K562 (cell line): ENCODE results near the gene EFEMP2. TPM values are rescaled to one million over a fixed set of nuclear protein-coding genes. Genes with fewer than 3 reads are reported as not detected.

ENCODE experiments used
- FOXA1 ChIP-seq: fragments of 450-650 bp; IDR thresholded peaks from 2 replicates; pipeline ENCODE4 v1.6.1; 2016; ENCODE audit warnings: mild to moderate bottlenecking, borderline replicate concordance
- HDGF ChIP-seq: fragments of 450-650 bp; IDR thresholded peaks from 2 replicates; pipeline ENCODE4 v1.6.1; 2016
- JUND ChIP-seq, 2 experiments: IDR thresholded peaks; 2 replicates in 1 of 2; 3 replicates in 1 of 2; pipeline ENCODE4 v1.6.1; 2011; ENCODE audit warnings: borderline replicate concordance in 2 of 2, low read depth in 2 of 2, low read length in 2 of 2, improper control_type of control experiment in 1 of 2, missing biosample characterization in 1 of 2, missing genetic modification characterization in 1 of 2, missing genetic modification reagents in 1 of 2
- KAT2B ChIP-seq: IDR thresholded peaks from one replicate; pipeline ENCODE4 v1.6.1; 2012; ENCODE audit warnings: low read depth, mild to moderate bottlenecking, control low read depth, inconsistent platforms, low read length, moderate library complexity
- MAZ ChIP-seq, 2 experiments: fragments of 450-650 bp in 1 of 2; sonication (generic) in 1 of 2; formaldehyde crosslinking; IDR thresholded peaks in 1 of 2; conservative IDR thresholded peaks in 1 of 2; 2 replicates each; pipeline versions ENCODE4 v1.4.0 to v1.5.0; 2020; ENCODE audit warnings: mild to moderate bottlenecking in 1 of 2, missing genetic modification reagents in 1 of 2
- NCOA6 ChIP-seq: fragments of 450-650 bp; IDR thresholded peaks from 2 replicates; pipeline ENCODE4 v1.6.1; 2017; ENCODE audit warnings: mild to moderate bottlenecking
- SETDB1 ChIP-seq: IDR thresholded peaks from one replicate; pipeline ENCODE4 v1.6.1; 2012; ENCODE audit warnings: low read length, control low read depth, inconsistent platforms
- SMAD2 ChIP-seq: fragments of 150-350 bp; IDR thresholded peaks from 2 replicates; pipeline ENCODE4 v1.6.1; 2014; ENCODE audit warnings: low read depth, mild to moderate bottlenecking, low read length
- ZBTB8A ChIP-seq: fragments of 450-650 bp; IDR thresholded peaks from 2 replicates; pipeline ENCODE4 v1.6.1; 2018; ENCODE audit warnings: mild to moderate bottlenecking, moderate library complexity; ENCODE audit not compliant: partially characterized antibody
- ZNF134 ChIP-seq: fragments of 250-450 bp; sonication (Bioruptor Pico); conservative IDR thresholded peaks from 2 replicates; pipeline ENCODE4 v1.4.0; 2020
- ZNF584 ChIP-seq: fragments of 200-800 bp; sonication (Bioruptor generic); IDR thresholded peaks from 2 replicates; pipeline ENCODE4 v1.6.1; 2016; ENCODE audit warnings: low read depth, mild to moderate bottlenecking, missing genetic modification characterization, missing compliant biosample characterization
- polyA plus RNA-seq, 8 experiments: library from polyadenylated mRNA; depleted of rRNA in 4 of 8; stranded (reverse) in 5 of 8; unstranded in 3 of 8; fragments of >200 nt; fragmentation: Nextera tagmentation in 2 of 8; fragmentation: Illumina TruSeq in 1 of 8; extraction: Ambion mirVana in 2 of 8; extraction: Trizol in 1 of 8; gene quantifications; 2 replicates each; pipeline versions ENCODE4 v1.2.1 to v1.2.3, GENCODE V29; 2011 to 2014; ENCODE audit warnings: inconsistent platforms in 1 of 8, missing spikeins in 1 of 8
- total RNA-seq, 7 experiments: library from RNA; depleted of rRNA in 6 of 7; stranded (reverse); fragments of >200 nt in 6 of 7; fragmentation: Illumina TruSeq in 2 of 7; extraction: Trizol in 2 of 7; gene quantifications; 2 replicates each; pipeline versions ENCODE4 v1.2.1 to v1.2.3, GENCODE V29; 2011 to 2021; ENCODE audit warnings: low replicate concordance in 1 of 7
- TF ChIP-seq, protein P1 (sequence below): sonication (generic); IDR thresholded peaks from 2 replicates; pipeline ENCODE4 v1.6.1; 2016
- TF ChIP-seq, protein P2 (sequence below): sonication (generic); formaldehyde crosslinking; IDR thresholded peaks from 2 replicates; pipeline ENCODE4 v1.4.0; 2020; ENCODE audit warnings: mild to moderate bottlenecking, missing genetic modification reagents
- TF ChIP-seq, protein P3 (sequence below): fragments of 250-450 bp; sonication (Bioruptor Pico); IDR thresholded peaks from 2 replicates; pipeline ENCODE4 v1.9.0; 2021; ENCODE audit warnings: mild to moderate bottlenecking, inconsistent platforms
- TF ChIP-seq, protein P4 (sequence below): sonication (generic); formaldehyde crosslinking; IDR thresholded peaks from 2 replicates; pipeline ENCODE4 v1.8.0; 2022; ENCODE audit warnings: missing genetic modification reagents, mild to moderate bottlenecking, borderline replicate concordance
- TF ChIP-seq, protein P5 (sequence below): fragments of 250-450 bp; sonication (Bioruptor Pico); IDR thresholded peaks from 2 replicates; pipeline ENCODE4 v1.4.0; 2020; ENCODE audit warnings: mild to moderate bottlenecking, moderate library complexity

Gene EFEMP2
- total and polyA plus RNA-seq, 9 of the 15 experiments (the other 6 are each of a cell fraction or from before 2014, with no cell fraction given), result 0.07 to 2.9 (median 0.69) TPM; not detected in 1

DNA sequence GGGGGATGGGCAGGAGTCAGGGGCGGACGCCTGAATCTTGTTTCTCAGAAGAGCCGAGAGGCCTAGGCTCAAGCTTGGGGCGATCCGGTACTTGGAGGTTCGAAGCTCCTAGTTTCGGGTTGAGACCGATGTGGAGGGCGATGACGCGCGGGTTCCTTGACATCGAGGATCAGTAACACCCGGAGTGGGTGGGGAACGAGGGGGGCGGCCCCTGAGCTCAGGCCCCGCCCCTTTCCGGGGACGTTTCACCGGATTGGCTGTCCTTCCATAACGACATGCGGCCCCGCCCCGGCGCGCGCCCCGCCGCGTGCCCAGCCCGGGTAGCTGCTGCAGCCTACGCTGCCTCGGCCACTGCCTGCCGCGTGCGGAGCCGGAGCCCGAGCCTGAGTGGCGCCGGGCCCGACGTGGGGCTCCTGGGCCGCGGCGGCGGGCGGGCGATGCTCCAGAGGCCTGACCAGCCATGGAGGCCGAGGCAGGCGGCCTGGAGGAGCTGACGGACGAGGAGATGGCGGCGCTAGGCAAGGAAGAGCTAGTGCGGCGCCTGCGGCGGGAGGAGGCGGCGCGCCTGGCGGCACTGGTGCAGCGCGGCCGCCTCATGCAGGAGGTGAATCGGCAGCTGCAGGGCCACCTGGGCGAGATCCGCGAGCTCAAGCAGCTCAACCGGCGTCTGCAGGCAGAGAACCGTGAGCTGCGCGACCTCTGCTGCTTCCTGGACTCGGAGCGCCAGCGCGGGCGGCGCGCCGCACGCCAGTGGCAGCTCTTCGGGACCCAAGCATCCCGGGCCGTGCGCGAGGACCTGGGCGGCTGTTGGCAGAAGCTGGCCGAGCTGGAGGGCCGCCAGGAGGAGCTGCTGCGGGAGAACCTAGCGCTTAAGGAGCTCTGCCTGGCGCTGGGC lies 18.0 kb upstream of the EFEMP2 start, which contains the start of gene CCDC85B (continued):
- TF ChIP-seq NCOA6 (no peak), ZNF134 (CRISPR knock-in tag) (no peak), SETDB1 (no peak), HDGF (no peak), SMAD2 (no peak), MAZ (CRISPR knock-in tag; conservative IDR thresholded peaks at IDR 0.05 in 1 of 2, IDR thresholded peaks at IDR 0.05 in 1 of 2) (peak; percentile 54 to 85), KAT2B (no peak), ZNF584 (CRISPR knock-in tag) (no peak), JUND (IDR thresholded peaks at IDR 0.05; ENCODE audit: borderline replicate concordance, low read depth, low read length) (peak; percentile 48; the same call in 1 of the 2 replicates), JUND (tag; IDR thresholded peaks at IDR 0.05; ENCODE audit: borderline replicate concordance, low read depth, low read length) (peak; percentile 22; the same call in 1 of the 3 replicates), ZBTB8A (no peak), FOXA1 (no peak)
- TF ChIP-seq, protein P1, sequence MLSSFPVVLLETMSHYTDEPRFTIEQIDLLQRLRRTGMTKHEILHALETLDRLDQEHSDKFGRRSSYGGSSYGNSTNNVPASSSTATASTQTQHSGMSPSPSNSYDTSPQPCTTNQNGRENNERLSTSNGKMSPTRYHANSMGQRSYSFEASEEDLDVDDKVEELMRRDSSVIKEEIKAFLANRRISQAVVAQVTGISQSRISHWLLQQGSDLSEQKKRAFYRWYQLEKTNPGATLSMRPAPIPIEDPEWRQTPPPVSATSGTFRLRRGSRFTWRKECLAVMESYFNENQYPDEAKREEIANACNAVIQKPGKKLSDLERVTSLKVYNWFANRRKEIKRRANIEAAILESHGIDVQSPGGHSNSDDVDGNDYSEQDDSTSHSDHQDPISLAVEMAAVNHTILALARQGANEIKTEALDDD, result no peak
- TF ChIP-seq, protein P2, sequence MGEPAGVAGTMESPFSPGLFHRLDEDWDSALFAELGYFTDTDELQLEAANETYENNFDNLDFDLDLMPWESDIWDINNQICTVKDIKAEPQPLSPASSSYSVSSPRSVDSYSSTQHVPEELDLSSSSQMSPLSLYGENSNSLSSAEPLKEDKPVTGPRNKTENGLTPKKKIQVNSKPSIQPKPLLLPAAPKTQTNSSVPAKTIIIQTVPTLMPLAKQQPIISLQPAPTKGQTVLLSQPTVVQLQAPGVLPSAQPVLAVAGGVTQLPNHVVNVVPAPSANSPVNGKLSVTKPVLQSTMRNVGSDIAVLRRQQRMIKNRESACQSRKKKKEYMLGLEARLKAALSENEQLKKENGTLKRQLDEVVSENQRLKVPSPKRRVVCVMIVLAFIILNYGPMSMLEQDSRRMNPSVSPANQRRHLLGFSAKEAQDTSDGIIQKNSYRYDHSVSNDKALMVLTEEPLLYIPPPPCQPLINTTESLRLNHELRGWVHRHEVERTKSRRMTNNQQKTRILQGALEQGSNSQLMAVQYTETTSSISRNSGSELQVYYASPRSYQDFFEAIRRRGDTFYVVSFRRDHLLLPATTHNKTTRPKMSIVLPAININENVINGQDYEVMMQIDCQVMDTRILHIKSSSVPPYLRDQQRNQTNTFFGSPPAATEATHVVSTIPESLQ, result no peak; the same call in 1 of the 2 replicates
- TF ChIP-seq, protein P3, sequence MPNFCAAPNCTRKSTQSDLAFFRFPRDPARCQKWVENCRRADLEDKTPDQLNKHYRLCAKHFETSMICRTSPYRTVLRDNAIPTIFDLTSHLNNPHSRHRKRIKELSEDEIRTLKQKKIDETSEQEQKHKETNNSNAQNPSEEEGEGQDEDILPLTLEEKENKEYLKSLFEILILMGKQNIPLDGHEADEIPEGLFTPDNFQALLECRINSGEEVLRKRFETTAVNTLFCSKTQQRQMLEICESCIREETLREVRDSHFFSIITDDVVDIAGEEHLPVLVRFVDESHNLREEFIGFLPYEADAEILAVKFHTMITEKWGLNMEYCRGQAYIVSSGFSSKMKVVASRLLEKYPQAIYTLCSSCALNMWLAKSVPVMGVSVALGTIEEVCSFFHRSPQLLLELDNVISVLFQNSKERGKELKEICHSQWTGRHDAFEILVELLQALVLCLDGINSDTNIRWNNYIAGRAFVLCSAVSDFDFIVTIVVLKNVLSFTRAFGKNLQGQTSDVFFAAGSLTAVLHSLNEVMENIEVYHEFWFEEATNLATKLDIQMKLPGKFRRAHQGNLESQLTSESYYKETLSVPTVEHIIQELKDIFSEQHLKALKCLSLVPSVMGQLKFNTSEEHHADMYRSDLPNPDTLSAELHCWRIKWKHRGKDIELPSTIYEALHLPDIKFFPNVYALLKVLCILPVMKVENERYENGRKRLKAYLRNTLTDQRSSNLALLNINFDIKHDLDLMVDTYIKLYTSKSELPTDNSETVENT (CRISPR knock-in tag), result peak; percentile 77
- TF ChIP-seq, protein P4, sequence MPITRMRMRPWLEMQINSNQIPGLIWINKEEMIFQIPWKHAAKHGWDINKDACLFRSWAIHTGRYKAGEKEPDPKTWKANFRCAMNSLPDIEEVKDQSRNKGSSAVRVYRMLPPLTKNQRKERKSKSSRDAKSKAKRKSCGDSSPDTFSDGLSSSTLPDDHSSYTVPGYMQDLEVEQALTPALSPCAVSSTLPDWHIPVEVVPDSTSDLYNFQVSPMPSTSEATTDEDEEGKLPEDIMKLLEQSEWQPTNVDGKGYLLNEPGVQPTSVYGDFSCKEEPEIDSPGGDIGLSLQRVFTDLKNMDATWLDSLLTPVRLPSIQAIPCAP, result no peak
- TF ChIP-seq, protein P5, sequence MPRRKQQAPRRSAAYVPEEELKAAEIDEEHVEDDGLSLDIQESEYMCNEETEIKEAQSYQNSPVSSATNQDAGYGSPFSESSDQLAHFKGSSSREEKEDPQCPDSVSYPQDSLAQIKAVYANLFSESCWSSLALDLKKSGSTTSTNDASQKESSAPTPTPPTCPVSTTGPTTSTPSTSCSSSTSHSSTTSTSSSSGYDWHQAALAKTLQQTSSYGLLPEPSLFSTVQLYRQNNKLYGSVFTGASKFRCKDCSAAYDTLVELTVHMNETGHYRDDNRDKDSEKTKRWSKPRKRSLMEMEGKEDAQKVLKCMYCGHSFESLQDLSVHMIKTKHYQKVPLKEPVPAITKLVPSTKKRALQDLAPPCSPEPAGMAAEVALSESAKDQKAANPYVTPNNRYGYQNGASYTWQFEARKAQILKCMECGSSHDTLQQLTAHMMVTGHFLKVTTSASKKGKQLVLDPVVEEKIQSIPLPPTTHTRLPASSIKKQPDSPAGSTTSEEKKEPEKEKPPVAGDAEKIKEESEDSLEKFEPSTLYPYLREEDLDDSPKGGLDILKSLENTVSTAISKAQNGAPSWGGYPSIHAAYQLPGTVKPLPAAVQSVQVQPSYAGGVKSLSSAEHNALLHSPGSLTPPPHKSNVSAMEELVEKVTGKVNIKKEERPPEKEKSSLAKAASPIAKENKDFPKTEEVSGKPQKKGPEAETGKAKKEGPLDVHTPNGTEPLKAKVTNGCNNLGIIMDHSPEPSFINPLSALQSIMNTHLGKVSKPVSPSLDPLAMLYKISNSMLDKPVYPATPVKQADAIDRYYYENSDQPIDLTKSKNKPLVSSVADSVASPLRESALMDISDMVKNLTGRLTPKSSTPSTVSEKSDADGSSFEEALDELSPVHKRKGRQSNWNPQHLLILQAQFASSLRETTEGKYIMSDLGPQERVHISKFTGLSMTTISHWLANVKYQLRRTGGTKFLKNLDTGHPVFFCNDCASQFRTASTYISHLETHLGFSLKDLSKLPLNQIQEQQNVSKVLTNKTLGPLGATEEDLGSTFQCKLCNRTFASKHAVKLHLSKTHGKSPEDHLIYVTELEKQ (CRISPR knock-in tag), result no peak
